ENCODE data around the gene GNB3. TPM values are rescaled to one million over a fixed set of nuclear protein-coding genes. Genes with fewer than 3 reads are reported as not detected.

Gene GNB3
- total RNA-seq, 2 donors from 2014 or later: 0.62 to 0.72 TPM

GRCh38 chr12:6830286-6830890 lies 10.3 kb upstream of the GNB3 start:
- H3K27me3 ChIP-seq: peaks cover 16% of the 10 kb centered on the region
- H3K9me3 ChIP-seq: no peaks in the 10 kb centered on the region
- intact Hi-C loops (cut with DNase I): no loop called here
- no peaks in the 10 kb centered on the region for H3K4me1 ChIP-seq
- no peak overlapping the region for H3K27ac ChIP-seq
- TF ChIP-seq, protein P1, sequence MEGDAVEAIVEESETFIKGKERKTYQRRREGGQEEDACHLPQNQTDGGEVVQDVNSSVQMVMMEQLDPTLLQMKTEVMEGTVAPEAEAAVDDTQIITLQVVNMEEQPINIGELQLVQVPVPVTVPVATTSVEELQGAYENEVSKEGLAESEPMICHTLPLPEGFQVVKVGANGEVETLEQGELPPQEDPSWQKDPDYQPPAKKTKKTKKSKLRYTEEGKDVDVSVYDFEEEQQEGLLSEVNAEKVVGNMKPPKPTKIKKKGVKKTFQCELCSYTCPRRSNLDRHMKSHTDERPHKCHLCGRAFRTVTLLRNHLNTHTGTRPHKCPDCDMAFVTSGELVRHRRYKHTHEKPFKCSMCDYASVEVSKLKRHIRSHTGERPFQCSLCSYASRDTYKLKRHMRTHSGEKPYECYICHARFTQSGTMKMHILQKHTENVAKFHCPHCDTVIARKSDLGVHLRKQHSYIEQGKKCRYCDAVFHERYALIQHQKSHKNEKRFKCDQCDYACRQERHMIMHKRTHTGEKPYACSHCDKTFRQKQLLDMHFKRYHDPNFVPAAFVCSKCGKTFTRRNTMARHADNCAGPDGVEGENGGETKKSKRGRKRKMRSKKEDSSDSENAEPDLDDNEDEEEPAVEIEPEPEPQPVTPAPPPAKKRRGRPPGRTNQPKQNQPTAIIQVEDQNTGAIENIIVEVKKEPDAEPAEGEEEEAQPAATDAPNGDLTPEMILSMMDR (IDR thresholded peaks at IDR 0.05): no peak
- H3K9ac ChIP-seq (ENCODE audit: low read depth in 2 of 2, low read length in 2 of 2): no peak overlapping the region
- H3K4me3 ChIP-seq: no peak overlapping the region
- no peak for DNase-seq
- no peaks in the 10 kb centered on the region for H3K36me3 ChIP-seq

DNA sequence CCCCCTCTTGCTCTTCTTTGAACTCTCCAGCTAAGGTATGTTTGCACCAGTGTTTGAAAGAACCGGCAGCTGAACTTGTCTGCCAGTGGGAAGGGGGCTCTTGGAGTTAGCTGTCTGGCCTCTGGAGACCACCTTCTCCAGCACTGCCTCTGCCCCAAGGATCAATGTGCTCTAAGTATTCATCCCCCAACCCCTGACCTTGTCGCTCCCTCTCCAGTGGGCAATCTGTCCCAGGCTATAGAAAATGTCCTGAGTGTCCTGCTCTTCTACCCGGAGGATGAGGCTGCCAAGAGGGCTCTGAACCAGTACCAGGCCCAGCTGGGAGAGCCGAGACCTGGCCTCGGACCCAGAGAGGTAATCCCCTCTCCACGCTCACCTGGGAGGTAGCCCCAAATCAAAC lies 9.7 kb upstream of the GNB3 start:
- no peaks in the 10 kb centered on the region for H3K9me3 ChIP-seq
- TF ChIP-seq, protein P1 (IDR thresholded peaks at IDR 0.05): no peak
- no peak for DNase-seq
- H3K4me3 ChIP-seq: no peak overlapping the region
- H3K27me3 ChIP-seq: peaks cover 16% of the 10 kb centered on the region
- intact Hi-C loops (cut with DNase I): no loop called here
- no peak overlapping the region for H3K9ac ChIP-seq (ENCODE audit: low read depth in 2 of 2, low read length in 2 of 2)
- H3K27ac ChIP-seq: no peak overlapping the region
- no peaks in the 10 kb centered on the region for H3K4me1 ChIP-seq
- H3K36me3 ChIP-seq: no peaks in the 10 kb centered on the region

DNA sequence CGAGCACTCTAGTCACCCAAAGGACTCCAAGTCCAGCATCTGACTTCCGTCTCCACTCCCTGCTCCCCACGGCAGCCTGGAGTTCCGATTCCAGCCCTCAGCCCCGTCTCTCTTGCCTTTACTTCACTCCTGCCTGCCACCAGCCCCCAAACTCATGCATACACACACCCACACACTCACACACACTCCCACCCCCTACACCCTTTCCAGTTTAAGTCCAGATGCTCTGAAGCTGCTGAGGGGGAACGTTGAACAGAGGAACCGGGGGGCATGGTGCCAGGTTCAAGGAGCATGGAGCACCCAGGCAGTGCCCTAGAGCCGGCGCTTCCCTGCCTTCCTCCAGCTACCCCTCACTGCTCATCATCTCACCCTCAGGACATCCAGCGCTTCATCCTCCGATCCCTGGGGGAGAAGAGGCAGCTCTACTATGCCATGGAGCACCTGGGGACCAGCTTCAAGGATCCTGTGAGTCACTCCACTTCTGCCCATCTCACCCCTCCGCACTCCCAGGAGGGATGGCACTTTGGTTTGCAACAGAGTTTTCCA lies 9.2 kb upstream of the GNB3 start:
- no peak for DNase-seq
- H3K27ac ChIP-seq: no peak overlapping the region
- TF ChIP-seq, protein P1 (IDR thresholded peaks at IDR 0.05): no peak
- no peak overlapping the region for H3K4me3 ChIP-seq
- peaks cover 16% of the 10 kb centered on the region for H3K27me3 ChIP-seq
- no peaks in the 10 kb centered on the region for H3K36me3 ChIP-seq
- H3K9me3 ChIP-seq: no peaks in the 10 kb centered on the region
- no peak overlapping the region for H3K9ac ChIP-seq (ENCODE audit: low read depth in 2 of 2, low read length in 2 of 2)
- no peaks in the 10 kb centered on the region for H3K4me1 ChIP-seq
- intact Hi-C loops (cut with DNase I): no loop called here

GRCh38 chr12:6832125-6832524 lies 8.6 kb upstream of the GNB3 start:
- no peak for DNase-seq
- TF ChIP-seq, protein P1 (IDR thresholded peaks at IDR 0.05): no peak
- H3K27me3 ChIP-seq: peaks cover 16% of the 10 kb centered on the region
- H3K27ac ChIP-seq: no peak overlapping the region
- H3K9me3 ChIP-seq: no peaks in the 10 kb centered on the region
- no peaks in the 10 kb centered on the region for H3K4me1 ChIP-seq
- no peak overlapping the region for H3K9ac ChIP-seq (ENCODE audit: low read depth in 2 of 2, low read length in 2 of 2)
- H3K36me3 ChIP-seq: no peaks in the 10 kb centered on the region
- H3K4me3 ChIP-seq: no peak overlapping the region
- intact Hi-C loops (cut with DNase I): no loop called here

DNA sequence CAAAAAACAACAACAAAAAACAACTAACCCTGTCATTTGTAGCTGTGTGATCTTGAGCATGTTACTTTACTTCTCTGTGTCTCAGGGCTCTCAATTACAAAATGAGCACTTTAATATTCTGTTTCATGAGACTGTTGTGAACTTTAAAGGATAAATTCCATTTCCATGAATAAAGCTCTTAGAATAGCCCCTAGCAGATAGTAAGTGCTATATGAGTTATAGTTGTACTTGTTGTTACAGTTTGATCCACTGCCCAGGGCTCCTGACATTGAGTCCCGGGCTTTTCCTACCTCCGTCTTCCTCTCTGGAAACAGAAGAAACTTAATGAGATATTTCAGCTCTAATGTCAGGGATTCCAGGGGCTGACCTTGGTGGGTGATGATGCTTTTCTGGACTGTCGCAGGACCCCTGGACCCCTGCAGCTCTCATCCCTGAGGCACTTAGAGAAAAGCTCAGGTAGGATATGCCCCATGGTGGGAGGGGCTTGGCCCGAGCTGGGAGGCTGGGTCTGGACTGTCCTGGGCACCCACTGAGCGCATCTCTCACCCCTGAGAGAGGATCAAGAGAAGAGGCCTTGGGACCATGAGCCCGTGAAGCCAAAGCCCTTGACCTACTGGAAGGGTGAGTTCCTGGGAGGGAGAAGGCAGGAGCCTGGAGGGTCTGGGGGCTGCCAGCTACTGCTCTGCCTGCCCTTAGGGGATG lies 7.4 kb upstream of the GNB3 start:
- Histone ChIP-seq H3K36me3 (no peaks in the 10 kb centered on the region), H3K27ac (no peak overlapping the region), H3K4me3 (no peak overlapping the region), H3K9me3 (no peaks in the 10 kb centered on the region), H3K9ac (ENCODE audit: low read depth in 2 of 2, low read length in 2 of 2) (no peak overlapping the region), H3K4me1 (no peaks in the 10 kb centered on the region), H3K27me3 (peaks cover 16% of the 10 kb centered on the region)
- no peak for DNase-seq
- TF ChIP-seq, protein P1 (IDR thresholded peaks at IDR 0.05): no peak
- intact Hi-C loops (cut with DNase I): no loop called here
